ENCODE data around the gene CELF2.

Gene CELF2

DNA sequence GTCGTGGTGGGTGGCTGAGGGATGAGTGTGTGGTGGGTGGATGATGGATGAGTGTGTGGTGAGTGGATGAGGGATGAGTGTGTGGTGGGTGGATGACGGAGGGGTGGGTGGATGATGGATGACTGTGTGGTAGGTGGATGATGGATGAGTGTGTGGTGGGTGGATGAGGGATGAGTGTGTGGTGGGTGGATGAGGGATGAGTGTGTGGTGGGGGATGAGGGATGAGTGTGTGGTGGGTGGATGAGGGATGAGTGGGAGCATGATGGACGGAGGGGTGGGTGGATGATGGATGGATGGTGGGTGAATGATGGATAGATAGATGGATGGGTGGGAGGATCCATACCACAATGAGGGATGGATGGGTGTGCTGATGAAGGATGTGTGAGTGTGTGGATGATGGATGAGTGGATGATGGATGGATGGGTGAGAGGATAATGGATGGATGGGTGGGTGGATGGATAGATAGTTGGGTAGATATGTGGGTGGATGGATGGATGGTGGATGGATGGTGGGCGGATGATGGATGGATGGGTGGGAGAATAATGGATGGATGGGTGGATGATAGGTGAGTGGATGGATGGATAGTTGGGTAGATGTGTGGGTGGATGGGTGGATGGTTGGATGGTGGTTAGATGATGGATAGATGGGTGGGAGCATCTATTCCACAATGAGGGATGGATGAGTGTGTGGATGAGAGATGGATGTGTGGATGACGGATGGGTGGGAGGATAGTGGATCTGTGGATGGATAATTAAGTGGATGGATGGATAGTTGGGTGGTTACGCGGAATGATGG, 266.8 kb downstream of the CELF2 start:
- no peak for DNase-seq

DNA sequence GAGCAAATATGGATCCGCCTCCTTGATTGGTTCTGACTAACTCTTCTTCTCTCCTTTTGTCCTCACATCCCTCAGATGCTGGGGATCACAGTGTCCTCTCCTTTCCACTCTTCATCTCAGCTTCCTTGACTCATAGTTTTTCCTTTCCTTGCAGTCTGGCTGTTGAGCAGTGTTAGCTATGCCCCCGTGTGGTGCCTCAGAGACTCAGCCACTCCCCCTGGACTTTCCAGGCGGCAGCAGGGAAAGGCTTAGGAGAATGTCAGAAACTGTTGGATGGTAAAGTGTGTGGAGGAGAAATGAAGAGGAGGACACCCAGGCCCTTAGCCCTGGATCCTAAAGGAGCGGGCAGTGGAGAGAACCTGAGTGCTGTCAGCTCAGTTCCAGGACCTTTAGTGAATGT, 267.5 kb downstream of the CELF2 start:
- no peak for DNase-seq

- DNase-seq: no peak
These were observed 268.7 kb downstream of the CELF2 start for GRCh38 chr10:11286261-11286852.

DNA sequence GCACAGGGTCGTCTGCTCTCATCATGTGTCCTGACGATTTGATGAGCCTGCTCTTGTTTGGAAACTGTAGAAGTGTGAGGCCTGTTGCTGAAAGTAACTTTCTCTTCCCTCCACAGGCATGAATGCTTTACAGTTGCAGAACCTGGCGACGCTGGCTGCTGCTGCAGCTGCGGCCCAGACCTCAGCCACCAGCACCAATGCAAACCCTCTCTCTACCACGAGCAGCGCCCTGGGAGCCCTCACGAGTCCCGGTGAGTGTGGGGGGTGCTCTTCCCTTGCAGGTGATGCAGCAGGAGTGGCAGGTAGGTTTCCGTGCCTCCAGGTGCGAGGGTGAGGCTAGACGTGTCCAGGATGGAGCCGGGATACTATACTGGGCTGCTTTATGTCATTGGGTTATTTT, 270.6 kb downstream of the CELF2 start:
- no peak for DNase-seq

DNA sequence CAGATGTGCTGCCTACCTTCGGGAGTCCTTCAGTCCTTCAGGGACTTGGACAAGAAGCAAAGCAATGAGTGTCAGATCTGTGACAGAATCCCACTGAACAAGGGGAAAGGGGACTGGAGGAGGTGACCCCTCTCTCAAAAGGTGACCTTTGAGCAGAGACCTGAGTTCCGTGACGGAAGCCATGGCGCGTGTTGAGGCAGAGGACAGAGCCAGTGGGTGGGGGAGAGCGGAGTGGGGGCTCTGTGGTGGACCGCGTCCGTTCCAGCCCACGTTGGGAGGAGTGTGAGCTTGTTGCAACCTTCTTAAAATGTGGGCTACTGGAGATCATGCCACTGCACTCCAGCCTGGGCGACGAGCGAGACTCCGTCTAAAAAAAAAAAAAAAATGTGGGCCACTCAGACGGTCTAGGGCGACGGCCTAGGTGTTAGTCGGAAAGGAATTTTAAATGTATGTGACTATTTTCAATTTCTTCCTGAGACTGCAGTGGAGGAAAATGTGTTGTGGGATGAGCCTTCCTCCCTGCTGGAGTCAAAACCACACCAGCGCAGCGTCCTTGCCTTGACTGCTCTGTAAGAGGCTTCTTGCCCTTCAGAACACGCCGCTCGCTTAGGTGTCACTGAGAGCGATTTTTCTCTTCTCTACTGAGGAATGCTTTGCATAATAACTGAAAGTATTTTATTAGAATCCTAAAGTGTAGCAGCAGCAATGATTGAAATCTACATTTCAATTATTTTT, 272.7 kb downstream of the CELF2 start:
- DNase-seq: no peak

DNA sequence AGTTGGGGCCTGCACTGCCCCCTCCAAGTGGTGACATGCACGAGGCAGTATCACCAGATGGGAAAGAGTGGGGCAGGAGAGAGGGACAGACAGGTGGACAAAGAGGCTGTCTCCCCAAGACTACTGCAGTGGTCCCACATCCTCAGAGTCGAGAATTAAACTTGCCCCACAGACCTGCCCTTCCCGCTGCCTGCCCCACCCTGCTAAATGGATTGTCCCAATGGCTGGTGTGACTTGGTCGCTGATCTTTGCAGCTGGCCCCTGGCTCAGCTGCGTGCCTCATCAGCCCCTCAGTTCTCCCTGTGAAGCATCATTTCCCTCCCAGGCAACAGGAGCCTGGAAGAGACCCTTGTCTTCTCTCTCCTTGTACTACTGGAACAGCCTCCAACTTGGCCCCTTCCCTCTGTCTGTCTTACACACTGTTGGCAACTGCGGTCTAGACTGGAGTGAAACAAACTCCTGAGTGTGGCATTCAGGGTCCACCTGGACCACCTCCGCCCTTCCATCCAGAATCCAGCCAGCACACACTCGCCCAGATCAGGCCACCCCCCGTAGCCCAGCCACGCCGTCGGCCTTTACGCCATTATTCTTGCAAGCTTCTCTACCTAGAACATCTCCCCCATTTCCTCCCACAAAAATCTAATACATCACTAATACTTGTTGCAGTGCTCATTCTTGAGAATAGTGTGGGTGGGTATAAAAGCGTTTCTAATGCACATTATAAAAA, 275.1 kb downstream of the CELF2 start:
- no peak for DNase-seq

DNA sequence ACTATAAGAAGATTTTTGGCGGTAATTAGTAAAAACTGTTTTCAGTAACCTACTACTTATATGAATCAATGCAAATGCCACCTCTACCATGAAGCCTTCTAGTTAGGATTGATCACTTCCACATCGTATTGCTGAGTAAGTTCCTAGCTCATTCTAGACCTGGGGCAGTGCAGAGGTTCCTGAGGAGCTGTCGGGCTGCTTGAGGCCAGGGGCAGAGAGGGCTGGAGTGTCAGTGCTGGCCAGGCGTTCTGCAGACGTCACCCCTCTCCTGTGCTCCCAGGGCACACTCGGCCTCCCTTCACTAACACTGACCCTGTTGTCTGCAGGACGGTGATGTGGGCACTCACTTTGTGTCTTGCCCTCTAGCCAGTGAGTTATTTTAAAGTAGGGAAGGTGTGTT, 275.7 kb downstream of the CELF2 start:
- DNase-seq: no peak

GRCh38 chr10:11294831-11295450, 277.3 kb downstream of the CELF2 start:
- DNase-seq: no peak

- no peak for DNase-seq
These were observed 277.8 kb downstream of the CELF2 start for GRCh38 chr10:11295492-11295891.

GRCh38 chr10:11297136-11297535, 279.5 kb downstream of the CELF2 start:
- no peak for DNase-seq

GRCh38 chr10:11298116-11298515, 280.4 kb downstream of the CELF2 start:
- no peak for DNase-seq

GRCh38 chr10:11299125-11299524, 281.5 kb downstream of the CELF2 start:
- no peak for DNase-seq

GRCh38 chr10:11300026-11300425, 282.4 kb downstream of the CELF2 start:
- DNase-seq: no peak

DNA sequence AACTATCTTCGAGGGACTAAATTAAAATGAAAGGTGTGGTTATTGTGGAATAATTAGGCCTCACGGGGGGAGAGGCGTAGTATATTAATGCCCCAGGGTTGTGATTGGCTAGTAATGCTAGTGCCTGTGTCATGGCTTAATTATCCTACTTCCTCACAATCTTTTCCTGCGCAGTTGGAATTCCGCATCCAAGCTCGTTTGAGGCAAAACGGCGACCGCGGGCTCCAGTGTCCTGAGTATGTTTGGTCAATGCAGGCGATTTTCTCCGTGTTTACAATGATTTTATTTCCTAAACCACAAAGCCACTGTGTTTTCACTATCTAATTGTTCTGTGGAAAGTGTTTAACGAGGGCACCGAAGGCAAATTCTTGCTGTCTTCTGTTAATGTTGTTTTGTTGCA, 282.9 kb downstream of the CELF2 start:
- DNase-seq: no peak

DNA sequence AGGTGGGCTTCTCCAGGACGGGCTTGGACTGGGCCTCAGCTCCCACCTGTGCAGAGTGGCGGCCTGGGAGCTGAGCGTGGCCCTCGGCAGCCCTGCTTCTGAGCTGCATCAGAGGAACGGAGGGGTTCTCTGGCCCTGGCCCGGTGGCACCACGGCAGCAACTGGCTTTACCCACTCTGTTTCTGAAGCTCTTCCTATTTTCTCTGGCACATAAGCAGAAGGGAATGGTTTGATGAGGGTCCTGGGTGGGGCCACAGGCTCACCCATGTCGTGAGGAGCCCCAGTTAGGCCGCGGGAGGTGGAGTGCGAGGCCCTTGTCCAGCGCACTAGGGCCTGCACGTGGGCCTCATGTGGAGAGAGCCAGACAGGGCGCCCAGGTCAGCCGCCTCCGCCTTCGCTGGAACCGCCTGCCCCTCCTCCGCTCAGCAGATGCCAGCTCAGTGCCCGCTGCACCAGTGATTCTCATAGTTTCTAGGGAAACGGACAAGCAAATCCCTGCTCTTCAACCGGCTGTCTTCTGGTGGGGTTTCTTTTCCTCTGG, 284.0 kb downstream of the CELF2 start:
- no peak for DNase-seq

GRCh38 chr10:11302181-11302580, 284.5 kb downstream of the CELF2 start:
- no peak for DNase-seq

GRCh38 chr10:11303361-11304170, 285.9 kb downstream of the CELF2 start:
- DNase-seq: no peak

GRCh38 chr10:11304906-11305585, 287.4 kb downstream of the CELF2 start:
- no peak for DNase-seq

DNA sequence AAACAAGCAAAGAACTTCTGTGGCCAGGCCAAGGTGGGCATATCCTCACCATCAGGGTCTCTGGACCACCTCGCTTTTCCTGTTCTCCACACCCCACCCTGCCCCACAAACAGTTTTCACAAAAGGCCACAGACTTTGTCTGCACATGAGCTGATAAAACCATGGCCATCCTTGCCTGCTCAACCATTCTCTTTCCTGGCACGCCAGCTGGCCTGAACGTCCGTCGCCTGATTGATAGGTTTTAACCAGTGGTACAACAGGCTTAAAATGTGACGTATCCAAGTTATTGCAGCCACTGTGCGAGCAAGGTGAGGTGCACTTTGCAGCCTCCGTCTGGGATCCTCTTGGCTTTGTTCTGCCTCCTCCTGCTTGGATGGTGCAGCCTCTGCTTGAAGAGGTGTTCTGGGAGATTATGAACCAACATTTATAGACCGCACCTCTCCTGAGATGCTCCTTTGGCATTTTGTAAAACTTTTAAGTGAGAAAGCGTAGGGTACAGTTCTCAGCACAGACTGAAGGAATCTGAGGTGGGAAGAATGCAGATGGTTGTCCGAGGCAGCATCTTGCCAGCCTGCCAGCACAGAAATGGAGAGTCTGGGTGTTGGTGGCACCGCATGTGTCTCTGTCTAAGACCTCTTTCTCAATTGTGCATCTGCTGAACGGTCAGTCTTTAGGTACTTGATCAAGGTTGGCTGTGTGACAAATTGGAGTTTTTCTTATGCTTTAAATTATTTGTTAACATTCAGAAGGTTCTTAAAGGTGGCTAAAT, 288.3 kb downstream of the CELF2 start:
- DNase-seq: no peak

GRCh38 chr10:11307004-11307403, 289.3 kb downstream of the CELF2 start:
- DNase-seq: no peak
